H4 (cell line): ENCODE data around the gene CGAS. TPM values are rescaled to one million over a fixed set of nuclear protein-coding genes. Genes with fewer than 3 reads are reported as not detected.
"Not testable (repeated sequence)": the region's sequence is repeated elsewhere in the genome, so short reads cannot be mapped to it uniquely, and the experiment has no call there.

Experiments
- DNase-seq: peaks from one replicate; pipeline ENCODE4 v3.0.0-alpha.2; 2015; ENCODE audit warnings: low spot score
- total RNA-seq: library from RNA; depleted of rRNA; stranded (reverse); fragments of >200 nt; shearing (Covaris generic); gene quantifications from 2 replicates; pipeline ENCODE4 v1.2.3, GENCODE V29; 2014; rRNA removed

The CGAS gene
- not detected in 2 replicates for total RNA-seq

DNA sequence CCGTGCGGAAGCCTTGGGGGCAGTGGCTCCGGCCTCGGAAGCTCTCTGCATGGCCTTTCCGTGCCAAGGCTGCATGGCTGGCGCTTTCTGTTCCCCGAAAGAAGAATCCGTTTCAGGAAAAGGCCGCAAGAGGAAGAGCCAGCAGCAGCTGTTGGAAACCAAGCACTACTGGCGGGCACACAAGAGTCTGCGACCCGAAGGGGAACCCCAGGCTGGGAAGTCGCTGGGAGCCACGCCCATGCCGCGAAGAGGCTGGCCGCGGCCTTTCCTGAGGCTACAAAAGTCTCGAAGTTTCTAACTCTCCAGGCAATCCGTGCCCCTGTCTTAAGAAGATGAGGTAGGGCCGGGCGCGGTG is at the start of gene CGAS:
Gene CGAS, minus strand, starts transcription at position 191 of the 355 bp plus-strand sequence. Its CDS starts 116 bp downstream, at position 75.
- DNase-seq, result no peak

DNA sequence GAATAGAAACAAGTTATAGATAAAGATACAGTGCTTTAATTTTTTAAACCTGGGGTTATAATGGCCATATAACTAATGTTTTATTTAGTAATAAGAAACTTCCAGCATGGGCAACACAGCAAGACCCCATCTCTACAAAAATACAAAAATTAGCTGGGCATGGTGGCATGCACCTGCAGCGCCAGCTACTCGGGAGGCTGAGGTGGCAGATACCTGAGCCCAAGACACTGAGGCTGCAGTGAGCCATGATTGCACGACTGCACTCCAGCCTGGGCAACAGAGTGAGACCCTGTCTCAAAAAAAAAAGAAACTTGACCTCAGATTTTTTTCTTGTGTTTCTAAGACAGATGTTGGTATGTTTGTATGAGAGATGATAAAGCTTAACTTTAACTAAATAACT is 45.8 kb upstream of the CGAS start:
- no peak for DNase-seq

DNA sequence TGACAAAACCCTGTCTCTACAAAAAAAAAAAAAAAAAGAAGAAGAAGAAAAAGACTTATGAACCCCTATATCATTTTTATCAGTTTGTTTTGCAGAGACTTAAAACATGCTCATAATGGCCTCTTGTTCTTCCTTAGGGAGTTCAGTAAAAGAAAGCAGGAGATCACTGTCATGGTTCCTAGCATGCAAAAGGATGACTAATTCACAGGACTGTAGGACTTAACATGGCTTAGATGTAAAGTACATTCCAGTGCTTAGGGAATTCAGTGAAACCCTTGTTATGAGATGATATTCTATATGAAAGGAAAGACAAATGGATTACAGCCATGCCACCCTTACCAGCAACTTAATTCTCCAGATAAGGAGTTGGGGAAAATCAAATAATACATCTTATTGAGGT is 39.3 kb upstream of the CGAS start:
- no peak for DNase-seq

DNA sequence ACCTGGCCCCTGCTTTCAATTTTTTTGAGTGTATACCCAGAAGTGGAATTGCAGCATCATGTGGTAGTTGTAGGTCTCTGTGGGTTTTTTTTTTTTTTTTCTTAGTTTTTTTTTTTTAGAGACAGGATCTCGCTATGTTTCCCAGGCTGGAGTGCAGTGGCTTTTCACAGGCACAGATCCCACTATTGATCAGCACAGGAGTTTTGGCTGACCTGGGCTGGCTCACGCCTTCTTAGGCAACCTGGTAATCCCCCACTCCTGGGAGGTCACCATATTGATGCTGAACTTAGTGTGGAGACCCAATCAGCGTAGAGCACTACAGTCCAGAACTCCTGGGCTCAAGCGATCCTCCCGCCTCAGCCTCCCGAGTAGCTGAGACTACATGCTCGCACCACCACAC is 35.4 kb upstream of the CGAS start:
- DNase-seq, result no peak

DNA sequence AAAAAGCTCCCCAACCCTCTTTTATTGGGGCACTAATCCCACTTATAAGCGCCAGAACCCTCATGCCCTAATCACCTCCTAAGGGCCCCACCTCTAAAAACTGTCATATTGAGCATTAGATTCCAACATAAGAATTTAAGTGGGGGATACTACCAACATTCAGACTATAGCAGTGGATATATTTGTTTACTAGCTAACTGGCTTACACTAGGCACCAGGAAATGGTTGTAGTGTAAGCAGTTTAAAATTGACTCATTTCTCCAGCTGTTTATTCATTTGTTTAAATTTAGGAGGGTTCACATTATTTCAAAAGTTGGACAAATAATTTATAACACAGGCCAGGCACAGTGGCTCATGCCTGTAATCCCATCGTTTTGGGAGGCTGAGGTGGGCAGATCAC is 32.3 kb upstream of the CGAS start:
- DNase-seq, result no peak

DNA sequence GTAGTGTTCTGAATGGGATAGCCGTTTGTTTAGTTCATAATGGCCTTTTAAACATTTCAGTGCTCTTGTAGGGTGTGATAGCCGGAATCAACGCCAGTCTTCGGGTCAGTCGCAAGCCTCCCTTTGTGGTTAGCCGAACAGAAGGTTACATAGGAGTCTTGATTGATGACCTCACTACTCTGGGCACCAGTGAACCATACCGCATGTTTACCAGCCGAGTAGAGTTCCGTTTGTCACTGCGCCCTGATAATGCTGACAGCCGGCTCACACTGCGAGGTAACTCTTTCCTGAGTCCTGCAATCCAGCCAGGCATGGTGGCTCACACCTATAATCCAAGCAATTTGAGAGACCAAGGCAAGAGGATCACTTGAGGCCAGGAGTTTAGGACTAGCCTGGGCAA is 29.9 kb upstream of the CGAS start:
- no peak for DNase-seq

DNA sequence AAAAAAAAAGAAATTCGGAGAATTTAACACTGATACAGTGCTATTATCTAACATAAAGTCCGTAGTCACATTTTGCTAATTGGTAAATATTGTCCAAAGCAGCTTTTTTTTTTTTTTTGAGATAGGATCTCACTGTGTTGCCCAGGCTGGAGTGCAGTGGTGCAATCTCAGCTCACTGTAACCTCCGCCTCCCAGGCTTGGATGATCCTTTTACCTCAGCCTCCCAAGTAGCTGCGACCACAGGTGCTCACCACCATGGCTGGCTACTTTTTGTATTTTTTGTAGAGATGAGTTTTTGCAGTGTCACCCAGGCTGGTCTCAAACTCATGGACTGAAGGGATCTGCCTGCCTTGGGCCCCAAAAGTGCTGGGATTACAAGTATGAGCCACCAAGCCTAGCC is 25.3 kb upstream of the CGAS start:
- DNase-seq, result no peak

DNA sequence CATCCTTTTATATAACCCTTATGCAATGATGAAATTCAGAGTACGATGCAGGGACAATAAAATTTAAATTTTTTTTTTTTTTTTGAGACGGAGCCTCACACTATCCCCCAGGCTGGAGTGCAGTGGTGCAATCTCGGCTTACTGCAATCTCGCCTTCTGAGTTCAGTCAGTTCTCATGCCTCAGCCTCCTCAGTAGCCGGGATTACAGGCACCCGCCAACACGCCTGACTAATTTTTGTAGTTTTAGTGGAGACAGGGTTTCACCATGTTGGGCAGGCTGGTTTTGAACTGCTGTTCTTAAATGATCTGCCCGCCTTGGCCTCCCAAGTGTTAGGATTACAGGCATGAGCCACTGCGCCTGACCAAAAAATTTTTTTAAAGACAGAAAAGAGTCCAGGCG is 24.6 kb upstream of the CGAS start:
- DNase-seq, result no peak

DNA sequence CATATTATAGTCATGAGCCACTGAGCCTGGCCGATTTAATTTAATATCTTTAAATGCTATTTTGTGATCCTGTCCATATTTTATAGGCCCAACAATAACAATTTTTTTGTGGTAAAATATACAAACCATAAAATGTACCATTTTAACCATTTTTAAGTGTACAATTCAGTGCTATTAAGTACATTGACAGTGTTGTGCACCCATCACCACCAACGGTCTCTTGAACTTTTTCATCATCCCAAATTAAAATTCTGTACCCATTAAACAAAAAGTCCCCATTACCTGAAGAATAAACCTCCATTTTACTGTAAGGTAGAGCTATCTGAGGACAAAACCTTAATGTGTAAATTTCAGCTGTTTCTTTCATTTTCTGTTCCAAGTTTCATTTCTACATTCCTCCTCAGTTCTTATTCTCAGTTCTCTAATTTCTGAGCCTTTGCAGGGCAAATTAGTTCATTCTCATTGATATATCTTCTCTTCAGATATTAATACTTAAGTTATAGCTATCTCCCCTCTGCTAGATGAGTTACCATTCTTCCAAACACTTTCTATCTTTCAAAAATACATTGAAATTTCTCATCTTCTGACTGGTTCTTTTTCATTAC is 19.7 kb upstream of the CGAS start:
- no peak for DNase-seq

DNA sequence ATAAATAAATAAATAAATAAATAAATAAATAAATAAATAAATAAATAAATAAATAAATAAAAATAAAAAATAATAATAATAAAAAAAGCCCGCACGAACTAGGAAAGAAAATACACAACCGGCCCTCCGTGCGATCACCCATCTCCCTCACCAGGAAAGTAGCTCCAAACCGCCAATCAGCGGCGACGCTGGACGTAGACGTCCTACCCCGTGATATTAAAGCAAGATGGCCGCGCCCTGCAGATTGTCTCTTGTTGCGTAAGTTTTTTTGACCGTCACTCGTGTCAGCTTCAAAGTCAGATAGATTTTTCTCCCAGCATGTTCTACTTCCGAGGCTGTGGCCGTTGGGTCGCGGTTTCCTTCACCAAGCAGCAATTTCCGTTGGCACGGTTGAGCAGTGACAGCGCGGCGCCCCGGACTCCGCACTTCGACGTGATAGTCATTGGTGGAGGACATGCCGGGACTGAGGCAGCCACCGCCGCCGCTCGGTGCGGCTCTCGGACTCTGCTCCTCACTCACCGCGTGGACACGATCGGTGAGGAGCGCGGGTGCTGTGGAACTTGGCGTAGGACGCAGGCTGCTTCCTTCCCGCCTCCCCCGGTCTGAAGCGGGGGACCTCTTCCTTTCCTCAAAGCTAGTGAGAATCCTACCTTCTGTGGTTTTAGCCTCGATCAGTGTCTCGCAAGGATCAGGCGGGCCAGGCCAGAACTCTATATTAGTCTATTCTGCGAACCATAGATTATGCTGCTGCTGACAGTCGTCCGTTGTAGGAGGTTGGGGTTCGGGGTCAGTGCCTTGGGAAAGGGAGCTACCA is 9.6 kb upstream of the CGAS start, which contains the start of gene MTO1:
Gene MTO1, plus strand, starts transcription at position 201 of the 814 bp plus-strand sequence. Its CDS starts 118 bp downstream, at position 319.
- DNase-seq, result peak; percentile 77

DNA sequence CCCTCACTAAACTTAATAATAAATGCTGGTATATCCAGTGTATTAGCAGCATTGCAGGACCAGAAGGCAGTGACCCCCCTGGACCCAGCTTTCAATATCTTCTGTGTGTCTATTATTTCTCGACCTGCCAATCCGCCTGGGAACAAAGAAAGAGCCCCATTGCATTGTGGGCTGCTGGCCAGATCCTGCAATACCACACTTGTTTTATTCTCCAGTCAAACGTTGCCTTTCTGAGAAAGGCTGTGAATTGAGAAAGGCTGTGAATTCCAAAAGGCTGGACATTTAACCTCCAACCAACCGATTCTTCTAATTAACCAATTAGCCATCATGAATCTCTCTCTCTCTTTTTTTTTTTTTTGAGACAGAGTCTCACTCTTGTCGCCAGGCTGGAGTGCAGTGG is 8.0 kb upstream of the CGAS start:
- DNase-seq, result no peak

DNA sequence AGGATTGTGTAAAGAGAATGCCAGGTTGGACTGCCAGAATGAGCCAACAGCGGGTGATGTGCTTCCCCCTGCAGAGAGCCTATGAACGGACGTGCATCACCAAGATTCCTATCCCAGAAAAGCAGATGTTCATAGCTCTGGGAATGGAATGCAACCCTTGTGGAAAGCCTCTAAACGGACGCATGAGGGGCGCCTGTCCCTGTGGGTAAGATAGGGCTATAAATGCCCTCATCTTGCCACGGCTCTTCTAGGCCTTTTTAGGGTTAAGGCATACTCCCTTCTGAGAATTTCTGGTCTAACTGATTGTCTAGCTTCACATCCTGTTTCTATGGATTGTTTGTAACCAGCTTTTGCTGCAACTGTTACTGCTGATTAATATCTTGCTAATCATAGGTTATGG is 7.4 kb upstream of the CGAS start:
- DNase-seq, result not testable (repeated sequence)

DNA sequence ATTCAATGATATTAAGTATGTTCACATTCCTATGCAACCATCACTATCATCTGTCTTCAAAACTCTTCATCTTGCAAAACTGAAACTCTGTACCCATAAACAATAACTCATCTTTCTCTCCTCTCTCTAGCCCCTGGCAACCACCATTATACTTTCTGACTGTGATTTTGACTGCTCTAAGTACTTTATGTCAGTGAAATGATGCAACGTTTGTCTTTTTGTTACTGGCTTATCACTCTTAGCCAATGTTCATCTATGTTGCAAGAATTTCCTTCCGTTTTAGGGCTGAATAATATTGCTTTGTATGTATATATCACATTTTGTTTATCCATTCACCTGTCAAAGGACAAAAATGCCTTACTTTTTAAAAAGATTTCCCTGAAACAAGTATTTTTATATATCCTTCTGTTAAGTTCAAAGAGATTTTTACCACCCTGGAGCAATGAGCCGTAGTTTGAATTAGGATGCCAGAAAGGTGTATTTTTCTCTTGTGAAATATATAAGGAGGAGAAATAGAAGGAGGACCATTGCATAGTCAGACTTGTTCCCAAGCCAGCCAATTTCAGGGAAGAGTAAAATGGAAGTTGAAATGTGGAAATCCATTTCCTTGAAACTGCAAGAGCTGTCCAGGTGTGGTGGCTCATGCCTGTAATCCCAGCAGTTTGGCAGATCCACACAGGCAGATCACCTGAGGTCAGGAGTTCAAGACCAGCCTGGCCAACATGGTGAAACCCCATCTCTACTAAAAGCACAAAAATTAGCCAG is 4.0 kb upstream of the CGAS start:
- DNase-seq, result no peak

DNA sequence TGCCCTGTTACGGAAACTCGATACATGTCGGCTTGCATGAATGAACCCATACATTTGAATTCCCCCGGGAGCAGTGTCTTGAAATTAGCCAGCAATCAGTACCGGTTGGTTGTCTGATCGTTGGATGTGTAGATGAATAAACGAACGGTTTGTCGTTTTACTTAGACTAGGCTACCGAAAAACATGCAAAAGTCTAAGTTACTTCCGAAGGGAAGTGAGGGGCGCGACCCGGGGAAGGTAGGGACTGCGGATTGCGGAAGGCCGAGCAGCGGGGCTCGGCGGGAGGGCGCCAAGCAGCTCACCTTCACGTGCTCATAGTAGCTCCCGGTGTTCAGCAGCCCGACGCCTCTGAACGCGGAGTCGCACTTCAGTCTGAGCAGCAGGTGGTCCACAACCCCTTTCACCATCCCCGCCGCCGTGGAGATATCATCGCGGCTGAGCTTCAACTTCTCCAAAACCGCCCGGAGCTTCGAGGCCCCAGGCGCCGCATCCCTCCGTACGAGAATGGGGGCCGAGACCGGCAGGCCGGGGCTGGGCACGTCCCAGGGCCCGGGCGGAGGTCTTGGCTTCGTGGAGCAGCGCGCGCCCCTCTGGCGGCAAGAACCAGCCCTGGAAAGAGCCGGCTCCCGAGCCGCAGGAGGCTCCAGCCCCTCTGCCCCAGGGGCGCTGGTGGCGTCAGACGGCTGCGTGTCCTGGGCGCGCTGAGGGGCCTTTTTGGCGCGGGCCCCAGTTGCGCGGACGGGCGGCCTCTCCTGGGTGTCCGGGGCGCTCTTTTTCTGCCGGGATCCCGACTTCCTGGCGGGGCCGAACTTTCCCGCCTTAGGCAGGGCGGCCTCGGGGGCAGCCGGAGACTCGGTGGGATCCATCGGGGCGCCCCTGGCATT is 632 bp downstream of the CGAS start:
- no peak for DNase-seq

DNA sequence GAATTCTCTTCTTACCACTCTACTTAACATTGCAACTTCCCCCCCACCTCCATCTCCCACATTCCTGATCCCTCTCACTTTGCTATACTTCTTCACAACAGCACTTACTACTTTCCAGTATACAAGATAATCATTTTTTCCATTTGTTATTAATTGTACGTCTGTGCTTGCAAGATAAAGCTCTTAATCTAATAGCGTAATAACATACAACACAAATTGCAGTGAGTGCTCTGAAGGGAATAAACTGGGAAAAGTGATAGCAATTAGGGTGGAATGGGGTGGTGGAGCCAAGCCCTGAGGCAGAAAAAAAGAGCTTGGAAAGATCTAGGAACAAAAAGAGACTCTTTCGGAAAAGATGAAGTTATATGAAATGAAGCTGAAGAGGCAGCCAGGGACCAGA is 8.5 kb downstream of the CGAS start:
- DNase-seq, result no peak

DNA sequence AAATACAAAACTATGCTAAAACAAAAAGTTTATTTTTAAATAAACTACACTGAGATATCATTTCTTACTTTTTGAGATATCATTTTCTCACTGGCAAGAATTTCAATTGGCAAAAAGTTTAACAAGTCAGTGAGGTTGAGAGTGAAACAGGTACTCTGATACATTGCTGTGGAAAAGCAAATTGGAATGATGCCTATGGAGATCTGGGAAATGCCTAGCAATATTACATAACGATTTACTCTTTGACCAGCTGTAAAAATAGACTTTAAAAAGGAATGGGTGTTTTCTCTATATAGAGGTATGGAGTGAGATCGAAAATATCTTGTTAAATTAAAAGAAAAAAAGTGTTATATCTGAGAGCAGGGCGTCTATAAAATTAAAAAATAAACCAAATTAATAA is 16.9 kb downstream of the CGAS start:
- DNase-seq, result no peak

DNA sequence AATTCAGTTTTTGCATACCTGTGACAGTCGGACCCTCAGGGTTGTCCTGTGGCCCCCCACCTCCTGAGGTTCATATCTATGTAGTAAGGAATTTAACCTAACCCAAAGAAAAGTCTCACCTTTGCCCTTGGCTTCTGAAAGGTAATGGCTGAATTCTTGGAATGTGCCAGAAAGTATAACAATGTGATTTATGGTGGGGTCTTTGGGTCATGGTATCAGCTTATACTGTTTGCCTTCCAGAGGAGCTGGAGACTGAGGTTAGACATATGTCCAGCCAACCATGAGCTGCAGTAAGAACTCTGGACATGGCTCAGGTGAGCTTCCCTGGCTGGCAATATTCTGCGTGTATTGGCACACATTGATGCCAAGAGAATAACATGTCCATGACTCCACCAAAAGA is 30.6 kb downstream of the CGAS start:
- DNase-seq, result no peak

DNA sequence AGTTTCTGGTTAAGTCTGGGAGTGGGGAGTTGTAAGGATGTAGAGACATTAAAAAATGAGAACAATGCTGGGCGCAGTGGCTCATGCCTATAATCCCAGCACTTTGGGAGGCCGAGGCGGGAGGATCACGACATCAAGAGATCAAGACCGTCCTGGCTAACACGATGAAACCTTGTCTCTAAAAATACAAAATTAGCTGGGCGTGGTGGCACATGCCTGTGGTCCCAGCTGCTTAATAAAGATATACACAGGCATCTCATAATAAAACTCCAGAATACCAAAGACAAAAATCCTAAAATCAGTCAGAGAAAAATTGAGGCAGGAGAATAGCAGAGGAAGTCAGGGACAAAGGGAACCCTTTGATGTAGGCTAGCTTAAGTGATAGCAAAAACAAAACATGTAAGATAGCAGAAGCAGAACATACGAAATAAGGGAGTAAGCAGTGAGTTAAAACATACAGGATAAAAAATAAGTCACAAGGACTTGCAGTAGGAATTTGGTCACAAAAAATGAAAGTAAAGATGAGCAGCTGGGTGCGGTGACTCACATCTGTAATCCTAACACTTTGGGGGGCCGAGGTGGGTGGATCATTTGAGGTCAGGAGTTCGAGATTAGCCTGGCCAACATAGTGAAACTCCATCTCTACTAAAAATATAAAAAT is 33.9 kb downstream of the CGAS start:
- no peak for DNase-seq

DNA sequence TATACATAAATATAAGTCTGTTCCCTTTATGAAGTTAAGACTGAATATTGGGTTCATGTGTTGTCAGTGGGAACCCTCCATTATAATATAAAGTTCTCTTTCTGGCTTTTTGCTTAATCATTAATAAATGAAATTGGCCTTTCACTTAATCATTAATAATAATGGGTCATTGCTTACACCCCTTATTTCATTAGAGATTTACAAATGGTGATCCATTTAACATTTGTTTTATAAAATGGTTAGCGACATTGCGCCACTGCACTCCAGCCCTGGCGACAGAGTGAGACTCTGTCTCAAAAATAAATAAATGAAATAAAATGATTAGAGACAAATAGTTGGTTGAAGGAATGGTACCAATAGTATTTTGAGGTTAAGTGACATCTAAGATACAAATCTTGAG is 39.0 kb downstream of the CGAS start:
- DNase-seq, result no peak

DNA sequence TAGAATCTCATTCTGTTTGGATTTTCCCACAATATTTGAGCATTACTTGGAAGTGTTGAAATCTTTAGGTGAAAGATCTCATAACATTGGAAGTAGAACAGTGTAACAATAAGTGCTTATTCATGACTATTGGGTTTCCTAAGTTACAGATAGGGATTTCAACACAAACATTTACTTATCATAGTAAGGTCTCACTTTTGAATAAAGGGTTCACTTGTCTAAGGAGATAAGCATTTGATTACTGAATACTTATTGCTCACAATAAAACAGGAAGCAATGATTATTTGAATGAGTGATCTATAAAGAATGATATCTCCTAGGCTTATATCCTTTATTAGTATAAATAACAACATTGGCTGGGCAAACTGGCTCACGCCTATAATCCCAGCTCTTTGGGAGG is 42.7 kb downstream of the CGAS start:
- no peak for DNase-seq

DNA sequence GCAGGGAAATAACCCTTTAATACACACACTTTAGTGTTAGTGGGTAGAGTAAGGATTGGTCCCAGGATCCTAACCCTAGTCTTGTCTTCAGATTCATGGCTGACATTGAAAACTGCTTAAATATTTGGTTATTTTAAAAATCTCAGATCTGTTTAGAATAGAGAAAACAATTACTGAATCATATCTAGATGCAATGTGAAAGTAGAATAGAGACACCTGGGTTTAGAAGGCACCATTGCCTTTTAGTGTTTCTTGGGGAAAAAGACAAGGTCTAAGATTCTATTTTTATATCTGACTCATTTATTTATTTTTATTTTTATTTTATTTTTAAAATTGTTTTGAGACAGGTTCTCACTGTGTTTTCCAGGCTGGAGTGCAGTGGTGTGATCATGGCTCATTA is 51.4 kb downstream of the CGAS start:
- no peak for DNase-seq
